ENCODE results near the gene TUBG2. TPM values are rescaled to one million over a fixed set of nuclear protein-coding genes. Genes with fewer than 3 reads are reported as not detected.

The TUBG2 gene
- total and polyA plus RNA-seq, 2 of the 8 experiments (the other 6 are each of a cell fraction or from before 2014, with no cell fraction given) = 14.8 to 16.6 TPM

DNA sequence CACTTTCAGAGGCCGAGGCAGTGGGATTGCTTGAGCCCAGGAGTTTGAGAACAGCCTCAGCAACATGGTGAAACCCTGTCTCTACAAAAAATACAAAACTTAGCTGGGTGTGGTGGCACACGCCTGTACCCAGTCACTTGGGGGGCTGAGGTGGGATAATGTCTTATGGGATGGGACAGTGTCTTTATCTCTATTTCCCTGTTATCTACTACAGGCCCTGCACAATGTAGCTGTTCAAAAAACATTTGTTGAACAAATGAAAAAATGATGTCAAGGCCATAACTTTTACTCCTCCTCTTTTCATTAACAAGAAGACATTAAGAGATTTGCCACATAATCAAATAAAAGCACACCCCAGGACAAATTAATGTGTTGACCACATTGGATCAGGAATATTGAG is 35.8 kb upstream of the TUBG2 start:
- no peak overlapping the region for H2AFZ ChIP-seq (ENCODE audit: low read length)
- no peak overlapping the region for H2BK15ac ChIP-seq (ENCODE audit: low read length)
- no peak overlapping the region for H3K27ac ChIP-seq (ENCODE audit: low read depth, low read length)
- H3K79me1 ChIP-seq (ENCODE audit: low read depth, low read length) = no peaks in the 10 kb centered on the region
- H2AK5ac ChIP-seq (ENCODE audit: low read depth, low read length) = no peak overlapping the region
- peaks cover 0 to 4% (median 2%) of the 10 kb centered on the region in 4 experiments; a peak in 3 of 7 replicates for H3K4me1 ChIP-seq (replicated peaks in 1 of 4; ENCODE audit: control insufficient read depth in 3 of 4, insufficient read depth in 4 of 4, low read length in 3 of 4)
- H3K4me3 ChIP-seq (ENCODE audit: extremely low read depth in 1 of 4, insufficient read depth in 2 of 4, low read depth in 3 of 4, low read length in 4 of 4) = no peak overlapping the region
- no peaks in the 10 kb centered on the region for H3K27me3 ChIP-seq (replicated peaks in 1 of 4; ENCODE audit: control insufficient read depth in 3 of 4, extremely low read depth in 1 of 4, insufficient read depth in 3 of 4, low read length in 3 of 4)
- WGBS, 2 experiments (ENCODE audit: extremely low coverage in 1 of 2, insufficient coverage in 1 of 2, insufficient read length in 1 of 2, insufficient replicate concordance in 2 of 2, low coverage in 1 of 2, low lambda C conversion rate in 2 of 2, missing lambda C conversion rate in 1 of 2) = 71% methylated on average over 2 of the region's 2 CpGs; no CpG with 5 or more reads in 1 of the 2 experiments
- TF ChIP-seq HDAC2 (IDR thresholded peaks at IDR 0.05; ENCODE audit: borderline replicate concordance in 1 of 2, low read depth in 2 of 2, low read length in 2 of 2) (no peak), EP300 (IDR thresholded peaks at IDR 0.05; ENCODE audit: borderline replicate concordance in 1 of 2, low read depth in 2 of 2, low read length in 2 of 2) (no peak)
- H3K56ac ChIP-seq (replicated peaks; ENCODE audit: insufficient read length, low read depth, low read length) = no peak overlapping the region
- no peak overlapping the region for H3K4ac ChIP-seq (replicated peaks; ENCODE audit: insufficient read length, low read depth, low read length)
- H3K36me3 ChIP-seq (ENCODE audit: control insufficient read depth in 2 of 4, insufficient read depth in 4 of 4, low read length in 3 of 4) = no peaks in the 10 kb centered on the region
- no peaks in the 10 kb centered on the region for H3K79me2 ChIP-seq (ENCODE audit: control insufficient read depth in 1 of 2, insufficient read depth in 2 of 2, low read length in 2 of 2)
- no peak overlapping the region for H2BK12ac ChIP-seq (ENCODE audit: low read depth, low read length)
- H3K18ac ChIP-seq (ENCODE audit: extremely low read depth, low read length) = no peak overlapping the region
- no peaks in the 10 kb centered on the region for H3K23me2 ChIP-seq (ENCODE audit: low read depth, low read length)
- no peak for FAIRE-seq
- no peaks in the 10 kb centered on the region for H4K20me1 ChIP-seq (replicated peaks in 1 of 2; ENCODE audit: control insufficient read depth in 1 of 2, insufficient read depth in 2 of 2, low read length in 2 of 2)
- no peak overlapping the region for H3K9ac ChIP-seq (replicated peaks in 1 of 4; ENCODE audit: extremely low read depth in 1 of 4, low read depth in 3 of 4, low read length in 3 of 4)
- no peak overlapping the region for H3K4me2 ChIP-seq (ENCODE audit: insufficient read depth in 1 of 2, low read depth in 2 of 2, low read length in 2 of 2)
- CTCF ChIA-PET (ENCODE audit: partially characterized antibody) = interaction anchor here (0.6 to 1.5 kb wide), 5 partner anchors 10 to 60 kb away, joined by 3 to 4 read pairs (median 3); no protein-coding TSS in a partner anchor
- DNase-seq (ENCODE audit: low read depth in 1 of 2, low spot score in 2 of 2) = no peak
- H2BK120ac ChIP-seq (replicated peaks; ENCODE audit: low read depth, low read length) = no peak overlapping the region
- H4K5ac ChIP-seq (ENCODE audit: insufficient read length, low read depth, low read length) = no peak overlapping the region
- H4K8ac ChIP-seq (ENCODE audit: extremely low read depth, insufficient read depth, low read length) = no peak overlapping the region
- no peak overlapping the region for H3K23ac ChIP-seq (ENCODE audit: insufficient read length)
- no peak overlapping the region for H2BK20ac ChIP-seq (ENCODE audit: low read length)
- no peak overlapping the region for H2BK5ac ChIP-seq (ENCODE audit: low read depth, low read length)
- H4K91ac ChIP-seq (replicated peaks; ENCODE audit: insufficient read length, low read length) = no peak overlapping the region
- H3K9me3 ChIP-seq (ENCODE audit: insufficient read depth in 2 of 2, low read depth in 1 of 2, low read length in 1 of 2) = no peaks in the 10 kb centered on the region
- POLR2A ChIA-PET (ENCODE audit: partially characterized antibody) = interaction anchor here (1.3 kb wide), 1 partner anchor 23 kb away, joined by 4 read pairs; no protein-coding TSS in a partner anchor
- no peak overlapping the region for H3K14ac ChIP-seq (ENCODE audit: insufficient read length)
